ENCODE results near the gene PZP. TPM values are rescaled to one million over a fixed set of nuclear protein-coding genes. Genes with fewer than 3 reads are reported as not detected.

The PZP gene
- total and polyA plus RNA-seq, 5 experiments from 2014 or later: 0.29 TPM; not detected in 4

GRCh38 chr12:9118158-9118557 lies 90.0 kb downstream of the PZP start:
- Mint-ChIP-seq H3K27ac (peak overlapping the region in 1 of 10 donors; percentile 20), H3K4me1 (peaks cover 3 to 29% (median 15%) of the 10 kb centered on the region in 4 donors), H3K9me3 (no peaks in the 10 kb centered on the region), H3K27me3 (peaks cover 0 to 8% (median 0%) of the 10 kb centered on the region in 5 donors), H3K36me3 (peaks cover 0 to 2% (median under 1%) of the 10 kb centered on the region in 3 donors), H3K4me3 (no peak overlapping the region)
- no peak for DNase-seq
- POLR2A ChIA-PET: no interaction called here
- ATAC-seq: no peak

- ATAC-seq: no peak
- DNase-seq: no peak
- peaks cover 0 to 7% (median 4%) of the 10 kb centered on the region in 3 donors for H3K36me3 Mint-ChIP-seq
- peaks cover 0 to 8% (median 0%) of the 10 kb centered on the region in 5 donors for H3K27me3 Mint-ChIP-seq
- peaks cover 3 to 29% (median 16%) of the 10 kb centered on the region in 4 donors for H3K4me1 Mint-ChIP-seq
- POLR2A ChIA-PET: no interaction called here
- H3K27ac Mint-ChIP-seq: peak within 1 kb of the TSS in 2 of 10 donors; percentile 8 to 16
- no peaks in the 10 kb centered on the region for H3K9me3 Mint-ChIP-seq
- H3K4me3 Mint-ChIP-seq: peak within 1 kb of the TSS in 1 of 10 donors; percentile 11
These were observed 92.2 kb downstream of the PZP start, which contains the start of gene A2M for GRCh38 chr12:9115731-9116559. A2M (minus strand) TSS chr12:9115919; CDS start chr12:9115849, 70 bp downstream.

- Mint-ChIP-seq H3K9me3 (no peaks in the 10 kb centered on the region), H3K36me3 (peaks cover 0 to 7% (median 4%) of the 10 kb centered on the region in 3 donors)
- POLR2A ChIA-PET: no interaction called here
These were observed 93.2 kb downstream of the PZP start for GRCh38 chr12:9114946-9115345.

GRCh38 chr12:9113987-9114309 lies 94.2 kb downstream of the PZP start:
- no peak for DNase-seq
- Mint-ChIP-seq H3K9me3 (no peaks in the 10 kb centered on the region), H3K4me3 (no peak overlapping the region), H3K4me1 (peaks cover 3 to 29% (median 16%) of the 10 kb centered on the region in 4 donors), H3K36me3 (peaks cover 0 to 7% (median 4%) of the 10 kb centered on the region in 3 donors), H3K27me3 (peaks cover 0 to 5% (median 0%) of the 10 kb centered on the region in 5 donors), H3K27ac (no peak overlapping the region)
- ATAC-seq: no peak
- POLR2A ChIA-PET: no interaction called here

More at GRCh38 chr12:9114946-9115345, 93.2 kb downstream of the PZP start:
- Mint-ChIP-seq H3K4me3 (no peak overlapping the region), H3K4me1 (peaks cover 3 to 29% (median 16%) of the 10 kb centered on the region in 4 donors), H3K27ac (no peak overlapping the region), H3K27me3 (peaks cover 0 to 8% (median 0%) of the 10 kb centered on the region in 5 donors)
- no peak for DNase-seq
- no peak for ATAC-seq

GRCh38 chr12:9113296-9113986 lies 94.8 kb downstream of the PZP start:
- ATAC-seq (no peak), DNase-seq (no peak)
- POLR2A ChIA-PET: no interaction called here
- Mint-ChIP-seq H3K27ac (peak overlapping the region in 1 of 10 donors; percentile 2), H3K9me3 (no peaks in the 10 kb centered on the region), H3K4me1 (peaks cover 3 to 25% (median 16%) of the 10 kb centered on the region in 4 donors), H3K27me3 (peaks cover 0 to 3% (median 0%) of the 10 kb centered on the region in 5 donors), H3K4me3 (no peak overlapping the region), H3K36me3 (peaks cover 0 to 9% (median 5%) of the 10 kb centered on the region in 3 donors)

GRCh38 chr12:9112076-9112853 lies 95.9 kb downstream of the PZP start:
- Mint-ChIP-seq H3K4me1 (peaks cover 3 to 18% (median 16%) of the 10 kb centered on the region in 4 donors), H3K27ac (peak overlapping the region in 2 of 10 donors; percentile 29 to 59), H3K36me3 (peaks cover 0 to 9% (median 7%) of the 10 kb centered on the region in 3 donors), H3K27me3 (peaks cover 0 to 1% (median 0%) of the 10 kb centered on the region in 5 donors), H3K9me3 (no peaks in the 10 kb centered on the region), H3K4me3 (no peak overlapping the region)
- ATAC-seq (no peak), DNase-seq (no peak)
- POLR2A ChIA-PET: no interaction called here

GRCh38 chr12:9111525-9111924 lies 96.7 kb downstream of the PZP start:
- Mint-ChIP-seq H3K4me3 (no peak overlapping the region), H3K27ac (no peak overlapping the region), H3K4me1 (peaks cover 3 to 17% (median 12%) of the 10 kb centered on the region in 4 donors), H3K27me3 (no peaks in the 10 kb centered on the region), H3K36me3 (peaks cover 0 to 9% (median 8%) of the 10 kb centered on the region in 3 donors), H3K9me3 (no peaks in the 10 kb centered on the region)
- DNase-seq (no peak), ATAC-seq (no peak)
- POLR2A ChIA-PET: no interaction called here

GRCh38 chr12:9109737-9110491 lies 98.3 kb downstream of the PZP start:
- Mint-ChIP-seq H3K27me3 (no peaks in the 10 kb centered on the region), H3K9me3 (no peaks in the 10 kb centered on the region), H3K27ac (no peak overlapping the region), H3K36me3 (peaks cover 0 to 9% (median 6%) of the 10 kb centered on the region in 3 donors), H3K4me1 (peaks cover 0 to 4% (median 0%) of the 10 kb centered on the region in 4 donors), H3K4me3 (no peak overlapping the region)
- ATAC-seq (no peak), DNase-seq (no peak)
- POLR2A ChIA-PET: no interaction called here

GRCh38 chr12:9109213-9109522 lies 99.0 kb downstream of the PZP start:
- POLR2A ChIA-PET: no interaction called here
- Mint-ChIP-seq H3K4me3 (no peak overlapping the region), H3K9me3 (no peaks in the 10 kb centered on the region), H3K27me3 (no peaks in the 10 kb centered on the region), H3K4me1 (peaks cover 0 to 4% (median 0%) of the 10 kb centered on the region in 4 donors), H3K36me3 (peaks cover 0 to 9% (median 6%) of the 10 kb centered on the region in 3 donors), H3K27ac (no peak overlapping the region)
- ATAC-seq (no peak), DNase-seq (no peak)

GRCh38 chr12:9108504-9109212 lies 99.5 kb downstream of the PZP start:
- DNase-seq (no peak), ATAC-seq (no peak)
- POLR2A ChIA-PET: no interaction called here
- Mint-ChIP-seq H3K4me3 (no peak overlapping the region), H3K27ac (no peak overlapping the region), H3K36me3 (peaks cover 0 to 9% (median 6%) of the 10 kb centered on the region in 3 donors), H3K4me1 (peaks cover 0 to 4% (median 0%) of the 10 kb centered on the region in 4 donors), H3K9me3 (no peaks in the 10 kb centered on the region), H3K27me3 (no peaks in the 10 kb centered on the region)

GRCh38 chr12:9107542-9107873 lies 100.7 kb downstream of the PZP start:
- Mint-ChIP-seq H3K9me3 (no peaks in the 10 kb centered on the region), H3K4me1 (no peaks in the 10 kb centered on the region), H3K27me3 (no peaks in the 10 kb centered on the region), H3K27ac (no peak overlapping the region), H3K36me3 (peaks cover 0 to 5% (median 5%) of the 10 kb centered on the region in 3 donors), H3K4me3 (no peak overlapping the region)
- POLR2A ChIA-PET: no interaction called here
- no peak for DNase-seq
- ATAC-seq: no peak

Measured in naive thymus-derived CD8-positive, alpha-beta T cell (primary cell).